OCI-LY7 (cell line): Measurements from ENCODE around the gene TAS2R41.

Source experiments
- EZH2phosphoT487 ChIP-seq: fragments of 200-600 bp; sonication (generic); IDR thresholded peaks from 2 replicates; pipeline ENCODE4 v1.6.1; 2018; ENCODE audit warnings: low read depth, borderline replicate concordance, mild to moderate bottlenecking, mixed run types, antibody characterized with exemption, low read length, moderate library complexity, mixed read lengths
- TF ChIP-seq, protein P1 (sequence below): fragments of 200-600 bp; sonication (generic); conservative IDR thresholded peaks from 2 replicates; pipeline ENCODE4 v1.5.1; 2014; ENCODE audit warnings: mild to moderate bottlenecking, antibody characterized with exemption, low read length, moderate library complexity, mixed read lengths

DNA sequence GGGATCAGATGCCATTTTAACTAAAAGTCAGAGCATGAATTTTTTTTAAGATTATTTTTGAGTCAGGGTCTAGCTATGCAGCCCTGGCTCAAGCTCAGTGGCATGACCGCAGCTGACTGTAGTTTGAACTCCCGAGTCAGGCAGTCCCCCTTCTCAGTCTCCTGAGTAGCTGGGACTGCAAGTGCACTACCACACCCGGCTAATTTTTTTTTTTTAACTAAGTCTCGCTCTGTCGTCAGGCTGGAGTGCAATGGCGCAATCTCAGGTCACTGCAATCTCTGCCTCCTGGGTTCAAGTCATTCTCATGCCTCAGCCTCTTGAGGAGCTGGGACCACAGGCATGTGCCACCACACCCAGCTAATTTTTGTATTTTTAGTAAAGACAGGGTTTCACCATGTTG, 7.8 kb downstream of the TAS2R41 start:
- TF ChIP-seq, protein P1, sequence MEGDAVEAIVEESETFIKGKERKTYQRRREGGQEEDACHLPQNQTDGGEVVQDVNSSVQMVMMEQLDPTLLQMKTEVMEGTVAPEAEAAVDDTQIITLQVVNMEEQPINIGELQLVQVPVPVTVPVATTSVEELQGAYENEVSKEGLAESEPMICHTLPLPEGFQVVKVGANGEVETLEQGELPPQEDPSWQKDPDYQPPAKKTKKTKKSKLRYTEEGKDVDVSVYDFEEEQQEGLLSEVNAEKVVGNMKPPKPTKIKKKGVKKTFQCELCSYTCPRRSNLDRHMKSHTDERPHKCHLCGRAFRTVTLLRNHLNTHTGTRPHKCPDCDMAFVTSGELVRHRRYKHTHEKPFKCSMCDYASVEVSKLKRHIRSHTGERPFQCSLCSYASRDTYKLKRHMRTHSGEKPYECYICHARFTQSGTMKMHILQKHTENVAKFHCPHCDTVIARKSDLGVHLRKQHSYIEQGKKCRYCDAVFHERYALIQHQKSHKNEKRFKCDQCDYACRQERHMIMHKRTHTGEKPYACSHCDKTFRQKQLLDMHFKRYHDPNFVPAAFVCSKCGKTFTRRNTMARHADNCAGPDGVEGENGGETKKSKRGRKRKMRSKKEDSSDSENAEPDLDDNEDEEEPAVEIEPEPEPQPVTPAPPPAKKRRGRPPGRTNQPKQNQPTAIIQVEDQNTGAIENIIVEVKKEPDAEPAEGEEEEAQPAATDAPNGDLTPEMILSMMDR, result no peak
- no peak for TF ChIP-seq EZH2phosphoT487
